Lung (tissue), 12 donors: Measurements from ENCODE around the gene ZSCAN25. TPM values are rescaled to one million over a fixed set of nuclear protein-coding genes. Genes with fewer than 3 reads are reported as not detected.

Experiments
- ATAC-seq: fragments of 200-7000 bp; cut with Tn5 transposase; one replicate; pipeline ENCODE4 v1.9.1; 2020; ENCODE audit warnings: moderate number of reproducible peaks; ENCODE audit not compliant: insufficient read depth, low FRiP score
- DNase-seq, 3 donors: peaks; one replicate each; pipeline ENCODE4 v3.0.0-alpha.2; 2013 to 2017
- H3K27ac ChIP-seq, 2 donors: one replicate each; pipeline ENCODE4 v1.5.1; 2013; ENCODE audit warnings: mild to moderate bottlenecking in 2 of 2, moderate library complexity in 2 of 2, control low read depth in 1 of 2, inconsistent platforms in 1 of 2, low read depth in 1 of 2, low read length in 1 of 2
- H3K27me3 ChIP-seq, 3 donors: one replicate each; pipeline ENCODE4 v1.5.1; 2013; ENCODE audit warnings: low read length in 2 of 3; ENCODE audit not compliant: control insufficient read depth in 3 of 3, insufficient read depth in 3 of 3
- H3K36me3 ChIP-seq, 4 donors: one replicate each; pipeline ENCODE4 v1.5.1; 2013; ENCODE audit warnings: low read length in 4 of 4, mild to moderate bottlenecking in 1 of 4, moderate library complexity in 1 of 4; ENCODE audit not compliant: control insufficient read depth in 4 of 4, insufficient read depth in 4 of 4
- H3K4me1 ChIP-seq, 5 donors: one replicate each; pipeline ENCODE4 v1.5.1; 2013; ENCODE audit warnings: low read length in 5 of 5, mild to moderate bottlenecking in 2 of 5, moderate library complexity in 1 of 5; ENCODE audit not compliant: control insufficient read depth in 5 of 5, insufficient read depth in 5 of 5
- H3K4me3 ChIP-seq: one replicate; pipeline ENCODE4 v1.5.1; 2013; ENCODE audit warnings: mild to moderate bottlenecking, control low read depth, moderate library complexity
- H3K9ac ChIP-seq, 2 donors: one replicate each; pipeline ENCODE4 v1.5.1; 2013; ENCODE audit warnings: low read length in 2 of 2, control low read depth in 1 of 2; ENCODE audit not compliant: insufficient read depth in 1 of 2
- H3K9me3 ChIP-seq, 4 donors: one replicate each; pipeline ENCODE4 v1.5.1; 2013; ENCODE audit warnings: low read length in 3 of 4, mild to moderate bottlenecking in 1 of 4, moderate library complexity in 1 of 4; ENCODE audit not compliant: control insufficient read depth in 4 of 4, insufficient read depth in 3 of 4
- WGBS, 2 donors: extraction: QIAGEN DNeasy Blood & Tissue Kit; methylation state at CpG; one replicate each; pipeline ENCODE4 v1.1.7; 2013; 5-methylcytosine and 5-hydroxymethylcytosine counted together
- polyA plus RNA-seq, 2 donors: library from polyadenylated mRNA; stranded (reverse); fragments of 200-250 nt; gene quantifications; one replicate each; pipeline ENCODE4 v1.2.1, GENCODE V29; 2013
- total RNA-seq, 2 donors: library from RNA; depleted of rRNA in 1 of 2; stranded (reverse); fragments of >200 nt in 1 of 2; gene quantifications; one replicate each; pipeline ENCODE4 v1.2.1, GENCODE V29; 2014 to 2021
- TF ChIP-seq, protein P1 (sequence below): IDR thresholded peaks from 2 replicates; pipeline ENCODE4 v1.5.1; 2012; ENCODE audit warnings: mild to moderate bottlenecking; ENCODE audit errors: control extremely low read depth, extremely low read depth
- donor health status: control.
- donor health status: control.
- donor health status: Bipolar disorder and iron deficiency.
- donor health status: healthy.
- donor health status: DM: yes; HTN: yes; CAD: no.

ZSCAN25 gene
- total and polyA plus RNA-seq, 4 donors: 5.7 to 24.0 (median 14.1) TPM

DNA sequence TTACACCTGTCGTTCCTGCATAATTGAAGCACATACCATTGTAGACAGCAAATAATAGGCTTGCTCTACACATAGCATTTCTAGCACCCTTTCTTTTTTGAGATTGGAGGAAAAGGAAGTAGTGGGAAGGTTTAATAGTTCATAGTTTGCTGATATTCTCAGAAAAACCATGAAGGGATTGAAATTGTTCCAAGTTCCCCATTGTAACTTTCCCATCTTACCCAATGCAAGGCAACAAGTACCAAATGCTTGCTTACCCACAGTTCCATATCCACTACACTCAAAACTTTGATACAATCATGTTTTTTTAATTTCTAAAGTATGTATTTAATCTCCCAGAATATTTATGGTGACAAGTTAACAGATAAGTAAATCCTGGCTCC lies 49.3 kb downstream of the ZSCAN25 start:
- Histone ChIP-seq H3K9ac (no peak overlapping the region), H3K4me3 (no peak overlapping the region), H3K9me3 (peaks cover 0 to 3% (median 0%) of the 10 kb centered on the region in 4 donors), H3K4me1 (peaks cover 0 to 2% (median 0%) of the 10 kb centered on the region in 5 donors), H3K27me3 (no peaks in the 10 kb centered on the region), H3K36me3 (peaks cover 3 to 40% (median 17%) of the 10 kb centered on the region in 4 donors), H3K27ac (no peak overlapping the region)
- DNase-seq: no peak
- TF ChIP-seq, protein P1, sequence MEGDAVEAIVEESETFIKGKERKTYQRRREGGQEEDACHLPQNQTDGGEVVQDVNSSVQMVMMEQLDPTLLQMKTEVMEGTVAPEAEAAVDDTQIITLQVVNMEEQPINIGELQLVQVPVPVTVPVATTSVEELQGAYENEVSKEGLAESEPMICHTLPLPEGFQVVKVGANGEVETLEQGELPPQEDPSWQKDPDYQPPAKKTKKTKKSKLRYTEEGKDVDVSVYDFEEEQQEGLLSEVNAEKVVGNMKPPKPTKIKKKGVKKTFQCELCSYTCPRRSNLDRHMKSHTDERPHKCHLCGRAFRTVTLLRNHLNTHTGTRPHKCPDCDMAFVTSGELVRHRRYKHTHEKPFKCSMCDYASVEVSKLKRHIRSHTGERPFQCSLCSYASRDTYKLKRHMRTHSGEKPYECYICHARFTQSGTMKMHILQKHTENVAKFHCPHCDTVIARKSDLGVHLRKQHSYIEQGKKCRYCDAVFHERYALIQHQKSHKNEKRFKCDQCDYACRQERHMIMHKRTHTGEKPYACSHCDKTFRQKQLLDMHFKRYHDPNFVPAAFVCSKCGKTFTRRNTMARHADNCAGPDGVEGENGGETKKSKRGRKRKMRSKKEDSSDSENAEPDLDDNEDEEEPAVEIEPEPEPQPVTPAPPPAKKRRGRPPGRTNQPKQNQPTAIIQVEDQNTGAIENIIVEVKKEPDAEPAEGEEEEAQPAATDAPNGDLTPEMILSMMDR: no peak
- ATAC-seq: peak; percentile 47
- WGBS, 2 donors: 66 to 76% methylated on average over 1 of the region's 1 CpG

DNA sequence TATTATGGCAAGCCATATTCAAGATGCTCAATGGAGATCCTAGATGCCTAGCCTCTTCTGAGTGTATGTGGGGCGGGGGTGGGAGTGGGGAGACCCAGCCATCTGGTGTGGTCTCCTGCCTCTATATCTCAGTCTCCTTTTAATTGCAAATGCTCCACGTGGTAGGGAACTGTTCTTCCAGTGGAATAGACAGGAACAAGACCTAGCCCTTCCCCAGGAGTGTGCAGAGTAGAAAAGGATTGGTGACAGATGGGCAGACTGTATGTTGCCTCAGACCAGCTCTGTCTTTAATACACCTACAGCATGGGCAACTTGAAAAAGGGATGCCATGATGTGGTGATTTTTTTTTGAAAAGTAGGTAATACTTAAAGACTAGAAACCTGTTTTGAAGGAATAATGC lies 50.4 kb downstream of the ZSCAN25 start:
- DNase-seq (no peak), ATAC-seq (no peak)
- TF ChIP-seq, protein P1: no peak
- WGBS, 2 donors: 80% methylated on average over 2 of the region's 2 CpGs
- Histone ChIP-seq H3K4me1 (peaks cover 0 to 2% (median 0%) of the 10 kb centered on the region in 5 donors), H3K4me3 (no peak overlapping the region), H3K36me3 (peaks cover 3 to 38% (median 13%) of the 10 kb centered on the region in 4 donors), H3K27me3 (no peaks in the 10 kb centered on the region), H3K27ac (no peak overlapping the region), H3K9ac (no peak overlapping the region), H3K9me3 (peaks cover 0 to 3% (median 0%) of the 10 kb centered on the region in 4 donors)

DNA sequence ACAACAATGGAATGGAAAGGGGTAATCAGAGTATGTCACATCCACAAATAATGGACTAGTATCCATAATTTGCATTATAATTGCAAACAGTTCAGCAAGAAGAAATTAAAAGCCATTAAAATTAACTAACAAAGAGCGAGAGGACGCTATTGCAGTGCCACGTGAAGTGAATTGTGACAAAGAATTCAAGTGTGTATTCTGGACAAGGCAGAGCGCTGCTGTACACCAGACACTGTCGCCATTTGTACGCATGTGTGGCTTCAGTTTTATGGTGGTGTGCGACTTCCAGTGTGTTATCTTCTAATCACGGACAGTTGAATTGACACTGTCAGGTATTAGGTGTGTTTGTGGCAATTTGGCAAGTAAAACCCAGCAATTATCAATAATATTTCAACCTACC lies 51.8 kb downstream of the ZSCAN25 start:
- Histone ChIP-seq H3K9me3 (no peaks in the 10 kb centered on the region), H3K4me3 (no peak overlapping the region), H3K27me3 (no peaks in the 10 kb centered on the region), H3K36me3 (peaks cover 0 to 40% (median 11%) of the 10 kb centered on the region in 4 donors), H3K27ac (no peak overlapping the region), H3K4me1 (peaks cover 0 to 2% (median 0%) of the 10 kb centered on the region in 5 donors), H3K9ac (no peak overlapping the region)
- DNase-seq (no peak), ATAC-seq (no peak)
- 97 to 98% methylated on average over 8 of the region's 8 CpGs for WGBS, 2 donors
- TF ChIP-seq, protein P1: no peak

DNA sequence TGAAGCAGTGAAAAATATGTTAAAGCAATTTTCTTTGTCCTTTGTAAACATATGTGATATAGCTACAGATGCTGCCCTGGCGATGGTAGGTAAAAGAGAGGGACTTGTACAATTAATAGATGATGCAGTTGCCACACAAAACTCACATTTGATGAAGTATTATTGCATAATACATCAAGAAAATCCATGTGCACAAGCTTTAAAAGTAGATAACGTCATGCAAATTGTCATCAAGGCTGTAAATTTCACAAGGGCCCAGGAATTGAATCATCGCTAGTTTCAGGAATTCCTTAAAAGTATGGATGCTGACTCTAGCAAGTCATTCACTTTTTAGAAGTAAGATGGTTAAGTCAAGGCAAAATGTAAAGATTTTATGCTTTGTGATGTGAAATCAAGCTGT lies 53.0 kb downstream of the ZSCAN25 start:
- no peaks in the 10 kb centered on the region for H3K9me3 ChIP-seq
- DNase-seq (no peak), ATAC-seq (no peak)
- WGBS, 2 donors: 90 to 92% methylated on average over 3 of the region's 3 CpGs
- peaks cover 0 to 34% (median 6%) of the 10 kb centered on the region in 4 donors for H3K36me3 ChIP-seq
- H3K27me3 ChIP-seq: no peaks in the 10 kb centered on the region
- peaks cover 0 to 2% (median 0%) of the 10 kb centered on the region in 5 donors for H3K4me1 ChIP-seq
- H3K9ac ChIP-seq: no peak overlapping the region
- TF ChIP-seq, protein P1: no peak
- H3K27ac ChIP-seq: no peak overlapping the region
- no peak overlapping the region for H3K4me3 ChIP-seq
